Stimulated activated CD4-positive, alpha-beta T cell treated with anti-CD3 and anti-CD28 coated beads, Interleukin-2, amount 100 ng/mL, for 24 hours (primary cell): ENCODE data around the gene NR5A1.

Experiments
- DNase-seq, 2 donors: peaks; one replicate each; pipeline ENCODE4 v3.0.0-alpha.2; 2020

NR5A1 gene

GRCh38 chr9:124456341-124457078 lies 50.7 kb downstream of the NR5A1 start:
- DNase-seq = no peak

- no peak for DNase-seq
Measured at GRCh38 chr9:124455820-124456219, 51.4 kb downstream of the NR5A1 start.

- DNase-seq = no peak
Measured at GRCh38 chr9:124454791-124455443, 52.3 kb downstream of the NR5A1 start.

DNA sequence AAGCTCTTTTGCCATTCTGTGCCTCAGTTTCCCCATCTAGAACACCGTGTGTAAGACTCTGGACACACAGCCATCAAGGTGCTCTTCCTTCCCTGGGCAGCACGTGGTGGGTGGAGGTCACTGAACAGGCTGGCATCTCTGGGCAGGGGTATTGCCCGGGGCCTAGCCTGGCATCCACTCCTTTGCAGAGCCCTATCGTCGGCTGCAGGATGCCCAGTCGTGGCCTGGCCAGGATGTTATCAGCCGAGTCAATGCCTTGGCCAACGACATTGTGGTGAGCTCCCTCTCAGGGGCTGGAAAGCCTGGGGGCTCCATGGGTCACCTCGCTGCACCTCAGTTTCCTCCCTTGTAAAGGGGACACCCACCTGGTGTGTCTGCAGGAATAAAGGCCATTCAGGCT lies 52.9 kb downstream of the NR5A1 start:
- no peak for DNase-seq

GRCh38 chr9:124453586-124454191 lies 53.5 kb downstream of the NR5A1 start:
- peak in 1 of 2 donors; percentile 29 for DNase-seq

- DNase-seq = no peak
Measured at GRCh38 chr9:124452841-124453585, 54.2 kb downstream of the NR5A1 start.

DNA sequence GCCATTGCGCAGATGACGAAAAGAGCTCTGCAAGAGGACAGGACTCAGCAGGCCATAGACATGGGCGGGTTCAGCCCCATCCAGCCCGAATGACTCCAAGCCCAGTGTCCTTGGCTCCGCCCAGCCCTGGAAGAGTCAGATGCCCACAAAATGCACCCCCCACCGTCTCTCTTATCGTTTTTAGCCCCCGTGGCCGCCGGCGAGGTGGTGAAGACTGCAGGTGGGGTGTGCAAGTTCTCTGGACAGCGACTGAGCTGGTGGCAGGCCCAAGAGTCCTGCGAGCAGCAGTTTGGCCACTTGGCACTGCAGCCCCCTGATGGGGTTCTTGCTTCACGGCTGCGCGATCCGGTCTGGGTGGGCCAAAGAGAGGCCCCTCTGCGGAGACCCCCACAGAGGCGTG lies 54.9 kb downstream of the NR5A1 start:
- DNase-seq = no peak

DNA sequence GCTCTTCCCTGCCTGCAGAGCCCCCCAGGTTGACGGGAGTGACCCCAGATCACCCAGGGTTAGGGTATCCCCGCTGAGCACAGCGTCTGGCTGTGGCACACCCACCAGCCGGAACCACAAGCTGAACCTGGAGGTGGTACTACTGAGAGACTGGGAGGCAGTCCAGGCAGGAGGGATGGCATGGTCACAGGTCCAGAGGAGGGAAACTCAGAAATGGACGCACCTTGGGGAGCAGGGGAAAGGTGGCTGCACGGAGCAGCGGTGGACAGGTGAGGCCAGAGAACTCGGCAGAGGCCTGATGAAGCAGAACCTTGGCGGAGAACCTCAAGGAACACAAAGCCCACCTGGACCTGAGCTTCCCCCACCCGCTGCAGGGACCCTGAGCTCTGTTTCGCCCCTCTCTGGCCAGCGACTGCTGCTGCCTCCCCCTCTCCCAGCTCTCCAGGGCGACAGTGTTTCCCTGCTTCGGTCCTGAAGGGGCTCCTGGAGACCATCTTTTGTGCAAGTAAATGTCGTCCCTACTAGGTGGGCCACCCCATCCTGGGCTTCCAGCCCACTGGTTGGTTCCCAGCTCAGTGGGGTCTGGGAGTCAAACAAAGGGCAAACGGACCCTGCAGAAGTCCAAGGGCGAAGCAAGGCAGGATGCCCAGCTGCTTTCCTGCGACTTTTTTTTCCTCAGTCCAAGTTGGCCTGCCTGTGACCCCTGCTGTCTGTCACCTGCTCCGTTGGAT lies 56.1 kb downstream of the NR5A1 start:
- no peak for DNase-seq

- DNase-seq = peak in 1 of 2 donors; percentile 27
Measured at GRCh38 chr9:124450241-124450924, 56.8 kb downstream of the NR5A1 start, which contains the start of gene ADGRD2. Gene ADGRD2, plus strand, starts transcription at chr9:124450451. Its CDS starts 1,216 bp downstream, at chr9:124451667.

DNA sequence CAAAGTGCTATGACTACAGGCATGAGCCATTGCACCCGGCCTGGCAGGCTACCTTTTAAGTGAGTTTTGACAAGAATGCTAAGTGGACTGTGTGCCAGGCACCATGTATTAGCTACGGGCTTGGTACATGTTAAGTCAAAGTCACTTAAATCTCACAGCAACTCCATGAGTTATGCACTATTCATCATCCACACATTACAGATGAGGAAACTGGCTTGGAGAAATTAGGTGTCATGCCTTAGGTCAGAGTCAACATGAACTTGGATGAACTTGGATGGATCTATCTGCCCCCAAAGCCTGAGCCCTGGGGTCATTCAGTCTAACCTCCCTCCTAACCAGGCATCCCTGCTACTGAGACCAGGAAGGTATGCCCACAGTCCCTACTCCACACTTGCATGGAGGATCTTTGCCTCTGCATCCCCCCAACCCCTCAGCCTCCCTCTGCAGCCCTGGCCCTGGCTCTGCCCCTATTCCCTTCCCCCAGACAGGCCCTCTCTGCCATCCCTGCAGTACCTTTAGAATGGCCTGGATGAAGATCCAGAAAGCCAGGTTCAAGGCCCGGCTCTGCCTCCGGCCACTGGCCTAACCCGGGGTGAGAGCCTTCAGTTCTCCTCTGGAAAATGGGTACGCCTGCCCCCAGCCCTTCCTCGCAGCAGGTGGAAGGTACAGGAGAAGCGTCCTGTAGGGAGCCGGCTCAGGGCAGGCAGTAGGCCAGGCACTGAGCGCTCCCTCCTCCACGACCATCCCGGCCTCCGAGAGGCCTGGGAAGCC lies 57.6 kb downstream of the NR5A1 start:
- no peak for DNase-seq

GRCh38 chr9:124448019-124448418 lies 59.2 kb downstream of the NR5A1 start:
- no peak for DNase-seq

DNA sequence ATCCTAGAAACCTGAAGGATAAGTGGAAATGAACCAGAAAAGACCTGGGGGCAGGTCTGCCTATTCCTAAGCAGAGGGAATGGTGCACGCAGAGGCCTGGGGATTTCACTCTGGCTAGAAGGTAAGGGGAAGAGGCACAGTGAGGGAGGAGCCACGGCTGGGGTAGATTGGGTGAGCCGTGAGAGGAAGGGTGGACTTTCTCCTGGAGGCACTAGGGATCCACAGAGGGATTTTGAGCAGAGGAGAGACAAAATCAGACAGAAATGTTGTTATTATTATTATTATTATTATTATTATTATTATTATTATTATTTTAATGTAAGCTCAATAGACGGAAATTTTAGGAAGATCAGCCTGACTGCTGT lies 59.9 kb downstream of the NR5A1 start:
- DNase-seq = no peak

GRCh38 chr9:124444166-124444565 lies 63.0 kb downstream of the NR5A1 start:
- DNase-seq = no peak

DNA sequence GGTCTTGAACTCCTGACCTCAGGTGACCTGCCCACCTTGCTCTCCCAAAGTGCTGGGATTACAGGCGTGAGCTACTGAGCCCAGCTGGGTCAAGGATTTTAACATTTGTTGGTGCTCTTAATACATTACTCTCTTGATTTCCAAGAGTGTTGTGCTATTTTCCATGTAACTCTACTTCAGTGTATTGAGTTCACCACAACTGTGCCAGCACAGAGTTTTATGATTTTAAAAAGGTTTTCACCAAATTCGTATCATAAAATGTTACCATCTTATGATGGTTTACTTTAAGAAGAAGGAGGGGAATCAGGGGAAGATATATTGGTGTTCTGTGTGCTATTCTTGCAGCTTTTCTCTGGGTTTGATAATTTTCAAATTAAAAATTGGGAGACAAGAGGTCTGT lies 63.6 kb downstream of the NR5A1 start:
- DNase-seq = no peak

DNA sequence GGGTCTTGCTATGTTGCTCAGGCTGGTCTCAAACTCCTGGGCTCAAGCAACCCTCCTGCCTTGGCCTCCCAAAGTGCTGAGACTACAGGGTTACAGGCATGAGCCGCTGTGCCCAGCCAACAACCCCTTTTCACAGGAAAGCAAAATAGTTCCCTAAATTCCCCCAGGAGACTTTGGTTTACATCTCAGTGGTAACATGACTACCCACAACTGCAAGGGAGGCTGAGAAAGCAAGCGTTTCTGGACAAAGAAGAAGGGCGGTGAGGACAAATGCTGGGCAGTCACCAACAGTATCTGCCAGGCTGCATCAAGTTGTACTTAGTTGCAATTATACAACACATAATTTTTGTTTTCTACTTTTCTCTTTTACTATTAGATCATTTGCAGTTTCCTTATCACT lies 64.4 kb downstream of the NR5A1 start:
- DNase-seq = no peak

DNA sequence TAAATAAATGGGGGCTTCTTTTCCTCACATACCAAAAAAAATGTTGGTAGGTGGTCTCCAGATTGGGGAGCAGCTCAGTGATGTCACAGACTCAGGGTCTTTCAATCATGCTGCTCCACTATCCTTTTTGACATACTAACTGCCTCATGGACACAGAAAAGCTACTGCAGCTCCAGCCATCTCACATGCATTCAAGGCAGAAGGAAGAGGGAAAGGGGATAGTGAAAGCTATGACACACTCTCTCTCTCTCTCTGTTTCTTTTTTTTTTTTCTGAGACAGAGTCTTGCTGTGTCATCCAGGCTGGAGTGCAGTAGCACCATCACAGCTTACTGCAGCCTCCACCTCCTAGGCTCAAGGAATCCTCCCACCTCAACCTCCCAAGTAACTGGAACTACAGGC lies 64.8 kb downstream of the NR5A1 start:
- DNase-seq = no peak

GRCh38 chr9:124441291-124441690 lies 65.9 kb downstream of the NR5A1 start:
- DNase-seq = no peak

DNA sequence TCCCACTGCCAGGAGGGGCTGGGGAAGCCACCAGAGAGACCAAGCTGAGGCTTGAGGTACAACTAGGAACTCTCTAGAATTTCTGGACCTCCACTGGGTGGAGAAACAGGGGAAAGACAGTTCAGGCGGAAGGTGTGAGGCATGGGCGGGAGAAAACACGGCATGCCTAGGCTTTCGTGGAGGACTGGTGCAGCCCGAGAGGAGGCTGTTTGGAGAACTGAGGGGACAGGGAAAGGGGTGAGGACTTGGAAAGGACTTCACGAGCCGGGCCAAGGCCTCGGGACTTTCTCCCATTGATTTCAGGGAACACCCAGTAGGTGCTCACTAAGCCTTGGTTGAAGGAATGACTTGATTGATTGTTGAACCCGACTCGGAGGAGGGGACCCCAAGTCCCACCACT lies 66.4 kb downstream of the NR5A1 start:
- DNase-seq = no peak

DNA sequence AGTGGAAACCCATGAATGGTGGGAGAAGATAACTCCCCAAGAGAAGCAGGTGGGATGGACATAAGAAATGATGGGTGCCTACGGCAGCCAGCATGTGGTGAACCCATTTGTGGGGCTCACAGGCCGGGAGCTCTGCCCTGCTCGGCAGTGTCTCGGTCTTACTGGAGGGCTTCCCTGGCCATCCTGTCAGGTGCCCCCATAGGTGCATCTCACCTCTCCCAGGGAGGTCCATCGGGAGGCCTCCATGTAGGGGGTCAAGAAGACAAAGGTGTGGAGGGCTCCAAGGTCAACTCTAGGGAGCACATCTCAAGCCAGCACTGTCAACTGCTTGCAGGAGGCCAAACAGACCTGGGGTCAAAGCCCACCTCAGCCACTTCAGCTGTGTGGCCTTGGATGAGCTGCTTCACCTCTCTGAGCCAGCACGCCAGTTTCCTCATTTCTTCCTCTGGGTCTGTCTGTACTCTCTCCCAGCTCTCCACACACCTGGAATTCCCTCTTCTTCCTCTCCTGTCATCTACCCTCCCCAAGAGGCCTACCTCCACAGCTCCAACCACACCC lies 67.4 kb downstream of the NR5A1 start:
- DNase-seq = no peak

- no peak for DNase-seq
Measured at GRCh38 chr9:124439086-124439485, 68.1 kb downstream of the NR5A1 start.

- DNase-seq = no peak
Measured at GRCh38 chr9:124438091-124438490, 69.1 kb downstream of the NR5A1 start.
